Omental fat pad (tissue), 4 donors: ENCODE data around the gene NPY. TPM values are rescaled to one million over a fixed set of nuclear protein-coding genes. Genes with fewer than 3 reads are reported as not detected.

Experiments
- ATAC-seq: fragments of 150-250 bp; one replicate; pipeline ENCODE4 v1.9.1; 2016; ENCODE audit warnings: mild to moderate bottlenecking, moderate library complexity; ENCODE audit not compliant: low FRiP score
- DNase-seq: peaks from one replicate; pipeline ENCODE4 v3.0.0-alpha.2; 2019; ENCODE audit warnings: low spot score
- total RNA-seq, 4 donors: library from RNA; depleted of rRNA; stranded (reverse); fragments of >200 nt; gene quantifications; one replicate each; pipeline ENCODE4 v1.1.0, GENCODE V29; 2016
- TF ChIP-seq, protein P1 (sequence below), 3 donors: fragments of 450-650 bp; IDR thresholded peaks; one replicate each; pipeline ENCODE4 v1.5.1; 2016 to 2017; ENCODE audit warnings: antibody characterized with exemption in 3 of 3, mild to moderate bottlenecking in 3 of 3, moderate library complexity in 2 of 3

Gene NPY
- total RNA-seq, 4 donors from 2014 or later = 1.3 to 2.5 TPM; not detected in 2

- no peak for DNase-seq
- no peak for ATAC-seq
- TF ChIP-seq, protein P1, sequence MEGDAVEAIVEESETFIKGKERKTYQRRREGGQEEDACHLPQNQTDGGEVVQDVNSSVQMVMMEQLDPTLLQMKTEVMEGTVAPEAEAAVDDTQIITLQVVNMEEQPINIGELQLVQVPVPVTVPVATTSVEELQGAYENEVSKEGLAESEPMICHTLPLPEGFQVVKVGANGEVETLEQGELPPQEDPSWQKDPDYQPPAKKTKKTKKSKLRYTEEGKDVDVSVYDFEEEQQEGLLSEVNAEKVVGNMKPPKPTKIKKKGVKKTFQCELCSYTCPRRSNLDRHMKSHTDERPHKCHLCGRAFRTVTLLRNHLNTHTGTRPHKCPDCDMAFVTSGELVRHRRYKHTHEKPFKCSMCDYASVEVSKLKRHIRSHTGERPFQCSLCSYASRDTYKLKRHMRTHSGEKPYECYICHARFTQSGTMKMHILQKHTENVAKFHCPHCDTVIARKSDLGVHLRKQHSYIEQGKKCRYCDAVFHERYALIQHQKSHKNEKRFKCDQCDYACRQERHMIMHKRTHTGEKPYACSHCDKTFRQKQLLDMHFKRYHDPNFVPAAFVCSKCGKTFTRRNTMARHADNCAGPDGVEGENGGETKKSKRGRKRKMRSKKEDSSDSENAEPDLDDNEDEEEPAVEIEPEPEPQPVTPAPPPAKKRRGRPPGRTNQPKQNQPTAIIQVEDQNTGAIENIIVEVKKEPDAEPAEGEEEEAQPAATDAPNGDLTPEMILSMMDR (IDR thresholded peaks at IDR 0.05) = no peak
These were observed 28.6 kb downstream of the NPY start for GRCh38 chr7:24312588-24312987.

DNA sequence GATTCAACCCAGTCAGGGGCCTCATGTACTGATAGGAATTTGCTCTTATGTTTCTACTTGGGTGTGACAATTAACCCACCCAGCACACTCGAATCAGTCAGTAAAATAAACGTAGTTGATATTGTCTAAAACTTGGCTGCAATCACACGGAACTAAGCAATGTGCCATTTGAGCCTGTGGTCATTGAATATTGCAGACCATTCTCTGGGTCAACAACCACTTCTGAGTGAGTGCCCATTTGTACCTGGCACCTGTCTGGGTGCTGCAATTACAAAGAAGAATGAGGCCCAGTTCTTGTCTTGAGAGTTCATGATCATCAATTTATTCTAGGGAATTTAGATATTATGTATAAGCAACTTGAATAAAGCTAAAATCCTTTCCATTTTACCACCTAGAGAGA lies 29.8 kb downstream of the NPY start:
- TF ChIP-seq, protein P1 (IDR thresholded peaks at IDR 0.05) = no peak
- DNase-seq (no peak), ATAC-seq (no peak)

GRCh38 chr7:24316340-24316739 lies 32.4 kb downstream of the NPY start:
- ATAC-seq = no peak
- no peak for DNase-seq
- TF ChIP-seq, protein P1 (IDR thresholded peaks at IDR 0.05) = no peak

- TF ChIP-seq, protein P1 (IDR thresholded peaks at IDR 0.05) = no peak
- DNase-seq (no peak), ATAC-seq (no peak)
These were observed 34.3 kb downstream of the NPY start for GRCh38 chr7:24318326-24318725.

DNA sequence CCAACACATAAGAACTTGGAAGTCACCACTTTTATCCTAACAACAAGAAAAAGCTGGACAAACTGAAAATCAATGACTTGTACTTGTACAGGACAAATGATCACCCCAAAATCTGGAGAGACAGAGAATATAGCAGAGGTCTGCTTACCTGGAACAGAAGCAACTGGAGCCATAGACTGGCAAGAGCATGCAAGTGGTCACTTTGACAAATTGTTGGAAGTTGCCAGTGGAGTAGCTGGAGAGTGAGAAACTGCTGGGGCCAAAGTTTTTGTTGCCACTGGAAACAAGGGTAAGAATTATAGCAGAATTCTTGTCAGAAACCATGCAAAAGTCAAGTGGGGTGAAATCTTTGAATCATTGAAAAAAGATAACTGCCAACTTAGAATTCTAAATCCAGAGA lies 35.2 kb downstream of the NPY start:
- TF ChIP-seq, protein P1 (IDR thresholded peaks at IDR 0.05) = no peak
- ATAC-seq = no peak

DNA sequence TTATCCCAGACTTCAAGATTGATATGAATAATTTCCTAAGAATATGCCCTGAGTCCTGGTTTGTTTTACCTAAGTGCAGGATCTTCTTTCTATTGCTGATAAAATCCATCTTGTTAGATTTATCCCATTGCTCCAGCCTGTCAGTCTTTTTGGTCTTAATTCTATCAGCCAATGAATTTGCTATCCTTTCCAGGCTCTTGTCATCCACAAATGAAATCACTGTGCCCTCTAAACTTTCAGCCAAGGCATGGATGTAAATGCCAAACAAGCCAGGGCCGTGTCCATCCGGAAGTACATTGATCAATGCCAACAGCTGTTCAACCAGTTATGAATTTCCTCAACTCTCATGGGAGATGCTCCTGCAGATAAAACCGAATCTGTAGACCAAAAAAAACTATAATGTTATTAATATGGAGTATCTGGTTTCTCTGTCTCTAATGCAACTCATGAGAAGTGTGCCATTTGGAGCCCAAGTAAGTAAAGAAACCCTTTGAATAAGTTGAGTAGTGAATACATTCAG lies 40.0 kb downstream of the NPY start:
- TF ChIP-seq, protein P1 (IDR thresholded peaks at IDR 0.05) = no peak
- ATAC-seq (no peak), DNase-seq (no peak)

More for the DNA sequence above, 35.2 kb downstream of the NPY start:
- no peak for DNase-seq

- TF ChIP-seq, protein P1 (IDR thresholded peaks at IDR 0.05) = no peak
- no peak for ATAC-seq
These were observed 41.7 kb downstream of the NPY start for GRCh38 chr7:24325708-24326107.

More at GRCh38 chr7:24325708-24326107, 41.7 kb downstream of the NPY start:
- no peak for DNase-seq
